NCI-H2171 treated with DMSO at 0.1 percent for 48 hours (cell line): ENCODE data around the gene ARMC10.
A peak's percentile ranks its signal among the peaks of the same experiment; 100 is the strongest.
"Not testable (repeated sequence)": the region's sequence is repeated elsewhere in the genome, so short reads cannot be mapped to it uniquely, and the experiment has no call there.

Experiments
- DNase-seq: peaks from one replicate; lab custom pipeline; 2025; lab: John Stamatoyannopoulos, UW

The ARMC10 gene

DNA sequence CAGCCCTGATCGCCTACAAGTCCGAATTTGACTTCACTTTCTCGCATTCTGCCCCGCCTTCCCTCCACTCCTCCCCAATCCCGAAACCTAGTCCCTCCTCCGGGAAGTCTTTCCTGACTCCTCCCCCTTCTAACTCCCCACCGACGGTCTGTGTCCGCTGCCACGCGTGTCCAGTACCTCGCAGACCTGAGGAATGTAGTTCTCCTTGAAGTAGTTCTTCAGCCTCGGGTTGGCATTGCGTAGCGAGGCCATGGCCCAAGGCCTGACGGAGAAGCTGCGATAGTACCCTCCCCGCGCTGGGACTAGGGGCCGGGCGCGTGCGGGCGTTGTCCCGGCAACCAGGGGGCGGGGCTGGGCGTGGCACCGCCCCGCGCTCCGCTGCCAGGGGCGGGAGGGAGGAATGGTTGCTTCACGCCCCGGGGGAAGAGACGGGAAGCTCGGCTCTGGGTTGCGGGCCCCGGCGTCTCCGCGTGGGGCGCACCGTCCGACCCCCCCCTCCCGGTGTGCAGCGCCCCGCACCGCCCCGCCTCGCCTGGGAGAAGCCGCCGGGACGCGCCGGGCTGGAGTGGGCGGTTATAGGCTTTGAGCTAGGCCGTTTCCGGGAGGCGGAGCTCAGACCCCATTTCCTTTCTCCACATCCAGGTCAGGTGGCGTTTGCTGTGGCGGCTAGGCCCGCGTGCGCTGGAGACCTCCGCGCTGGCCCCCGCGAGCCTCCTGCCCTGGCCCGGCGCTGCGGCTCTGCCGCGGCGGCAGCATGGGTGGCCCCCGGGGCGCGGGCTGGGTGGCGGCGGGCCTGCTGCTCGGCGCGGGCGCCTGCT, at the start of gene ARMC10, which contains the start of gene FBXL13:
TSS of gene ARMC10 (plus strand) at position 622 of the 818 bp plus-strand sequence. CDS start at position 755, 133 bp downstream.
TSS of gene FBXL13 (minus strand) at position 278 of the 818 bp plus-strand sequence.
- peak; percentile 94 for DNase-seq

DNA sequence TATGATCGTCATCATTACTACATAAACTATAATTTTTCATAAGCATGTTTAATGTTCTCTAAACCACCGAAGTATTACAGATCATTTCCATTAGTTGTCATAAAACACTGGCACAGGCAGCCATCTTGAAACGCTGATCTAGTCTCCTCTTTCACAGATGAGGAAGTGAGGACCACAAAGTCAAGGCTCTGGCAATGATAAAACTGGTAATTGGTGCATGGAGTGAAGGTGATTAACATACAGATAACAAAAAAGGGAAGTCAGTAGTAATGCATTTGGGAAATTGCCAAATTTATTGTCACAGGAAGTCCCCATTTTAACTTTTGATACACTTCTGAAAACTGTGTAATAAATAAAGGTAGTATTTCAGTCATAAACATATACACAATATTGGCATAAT, 49.6 kb upstream of the ARMC10 start:
- no peak for DNase-seq

DNA sequence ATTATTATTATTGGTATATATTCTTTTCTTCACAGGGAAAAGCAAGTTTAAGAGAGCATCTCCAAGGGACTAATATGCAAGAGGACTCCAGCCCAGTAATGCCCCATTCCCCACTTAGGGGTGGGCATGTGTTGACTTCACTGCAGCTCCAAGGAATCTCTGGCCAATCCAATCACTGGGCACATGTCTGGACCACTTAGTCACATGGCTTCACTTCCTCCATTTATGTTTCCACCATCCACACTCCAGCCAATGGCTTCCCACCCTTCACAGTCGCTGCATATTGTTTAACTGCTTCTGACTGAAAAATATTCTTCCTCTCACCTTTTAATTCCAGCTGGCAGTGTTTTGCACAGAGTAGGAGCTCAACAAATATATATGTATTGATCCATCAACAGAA, 43.9 kb upstream of the ARMC10 start:
- DNase-seq = no peak

DNA sequence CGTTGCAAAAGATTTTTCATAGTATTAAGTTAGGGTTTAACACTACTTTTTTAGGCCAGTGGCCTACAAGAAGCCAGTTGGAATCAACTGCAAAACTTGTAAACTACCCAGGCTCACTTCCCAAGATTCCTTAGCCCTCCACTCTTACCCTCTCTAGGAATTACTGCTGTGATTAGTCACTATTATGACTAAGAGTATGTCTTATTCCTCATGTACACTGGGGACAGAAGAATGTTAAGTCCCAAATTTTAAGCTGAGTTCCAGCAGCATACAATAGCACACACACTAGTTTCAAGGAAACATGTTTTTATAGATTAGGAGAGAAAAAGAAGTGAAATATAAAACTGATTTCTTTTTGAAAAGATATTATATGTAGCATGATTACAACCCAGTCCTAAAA, 43.2 kb upstream of the ARMC10 start:
- no peak for DNase-seq

DNA sequence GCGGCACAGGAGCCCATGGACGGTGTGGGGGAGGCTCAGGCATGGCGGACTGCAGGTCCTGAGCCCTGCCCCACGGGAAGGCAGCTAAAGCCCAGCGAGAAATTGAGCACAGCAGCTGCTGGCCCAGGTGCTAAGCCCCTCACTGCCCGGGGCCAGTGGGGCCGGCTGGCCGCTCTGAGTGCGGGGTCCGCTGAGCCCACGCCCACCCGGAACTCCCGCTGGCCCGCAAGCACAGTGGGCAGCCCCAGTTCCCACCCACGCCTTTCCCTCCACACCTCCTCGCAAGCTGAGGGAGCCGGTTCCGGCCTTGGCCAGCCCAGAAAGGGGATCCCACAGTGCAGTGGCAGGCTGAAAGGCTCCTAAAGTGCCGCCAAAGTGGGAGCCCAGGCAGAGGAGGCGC, 40.6 kb upstream of the ARMC10 start:
- DNase-seq = not testable (repeated sequence)

DNA sequence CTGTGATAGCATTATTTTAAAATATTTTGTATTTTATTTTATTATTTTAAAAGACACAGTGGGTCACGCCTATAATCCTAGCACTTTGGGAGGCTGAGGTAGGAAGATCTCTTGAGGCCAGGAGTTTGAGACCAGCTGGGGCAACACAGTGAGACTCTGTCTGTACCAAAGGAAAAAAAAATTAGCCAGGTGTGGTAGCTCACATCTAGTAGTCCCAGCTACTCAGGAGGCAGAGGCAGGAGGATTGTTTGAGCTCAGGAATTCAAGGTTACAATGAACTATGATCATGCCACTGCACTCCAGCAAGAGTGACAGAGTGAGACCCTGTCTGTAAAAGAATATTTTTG, 37.5 kb upstream of the ARMC10 start:
- DNase-seq = no peak

DNA sequence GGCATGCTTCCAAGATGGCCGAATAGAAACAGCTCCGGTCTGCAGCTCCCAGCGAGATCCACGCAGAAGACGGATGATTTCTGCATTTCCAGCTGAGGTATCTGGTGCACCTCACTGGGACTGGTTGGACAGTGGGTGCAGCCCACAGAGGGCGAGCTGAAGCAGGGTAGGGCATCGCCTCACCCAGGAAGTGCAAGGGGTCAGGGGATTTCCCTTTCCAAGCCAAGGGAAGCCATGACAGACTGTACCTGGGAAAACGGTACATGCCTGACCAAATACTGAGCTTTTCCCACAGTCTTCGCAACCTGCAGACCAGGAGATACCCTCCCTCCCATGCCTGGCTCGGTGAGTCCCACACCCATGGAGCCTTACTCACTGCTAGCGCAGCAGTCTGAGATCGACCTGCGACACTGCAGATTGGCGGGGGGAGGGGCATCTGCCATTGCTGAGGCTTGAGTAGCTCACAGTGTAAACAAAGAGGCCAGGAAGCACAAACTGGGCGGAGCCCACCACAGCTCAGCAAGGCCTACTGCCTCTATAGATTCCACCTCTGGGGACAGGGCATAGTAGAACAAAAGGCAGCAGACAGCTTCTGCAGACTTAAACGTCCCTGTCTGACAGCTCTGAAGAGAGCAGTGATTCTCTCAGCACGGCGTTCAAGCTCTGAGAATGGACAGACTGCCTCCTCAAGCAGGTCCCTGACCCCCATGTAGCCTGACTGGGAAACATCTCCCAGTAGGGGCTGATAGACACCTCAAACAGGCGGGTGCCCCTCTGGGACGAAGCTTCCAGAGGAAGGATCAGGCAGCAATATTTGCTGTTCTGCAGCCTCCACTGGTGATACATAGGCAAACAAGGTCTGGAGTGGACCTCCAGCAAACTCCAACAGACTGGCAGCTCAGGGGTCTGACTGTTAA, 36.9 kb upstream of the ARMC10 start:
- DNase-seq = not testable (repeated sequence)

DNA sequence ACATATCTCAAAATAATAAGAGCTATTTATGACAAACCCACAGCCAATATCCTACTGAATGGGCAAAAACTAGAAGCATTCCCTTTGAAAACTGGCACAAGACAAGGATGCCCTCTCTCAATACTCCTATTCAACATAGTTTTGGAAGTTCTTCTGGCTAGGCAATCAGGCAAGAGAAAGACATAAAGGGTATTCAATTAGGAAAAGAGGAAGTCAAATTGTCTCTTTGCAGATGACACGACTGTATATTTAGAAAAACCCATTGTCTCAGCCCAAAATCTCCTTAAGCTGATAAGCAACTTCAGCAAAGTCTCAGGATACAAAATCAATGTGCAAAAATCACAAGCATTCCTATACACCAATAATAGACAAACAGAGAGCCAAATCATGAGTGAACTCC, 33.1 kb upstream of the ARMC10 start:
- DNase-seq = not testable (repeated sequence)

DNA sequence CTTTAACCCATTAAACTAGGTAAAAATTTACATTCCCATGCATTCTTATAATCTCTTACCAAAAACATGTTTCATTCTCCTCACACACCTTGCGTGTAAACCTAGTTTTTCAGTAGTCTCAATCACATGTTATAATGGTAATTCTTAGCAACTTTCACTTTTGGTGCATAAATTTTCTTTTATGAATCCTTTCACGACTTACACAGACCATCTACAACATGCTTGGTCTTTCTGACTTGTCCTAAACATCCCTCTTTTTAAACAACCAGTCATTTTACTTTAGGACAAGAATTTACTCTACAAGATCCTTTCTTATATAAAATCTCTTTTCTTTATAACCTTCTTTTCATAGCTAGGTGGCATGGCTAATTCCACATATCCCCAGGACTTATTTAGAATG, 26.1 kb upstream of the ARMC10 start:
- DNase-seq = no peak

DNA sequence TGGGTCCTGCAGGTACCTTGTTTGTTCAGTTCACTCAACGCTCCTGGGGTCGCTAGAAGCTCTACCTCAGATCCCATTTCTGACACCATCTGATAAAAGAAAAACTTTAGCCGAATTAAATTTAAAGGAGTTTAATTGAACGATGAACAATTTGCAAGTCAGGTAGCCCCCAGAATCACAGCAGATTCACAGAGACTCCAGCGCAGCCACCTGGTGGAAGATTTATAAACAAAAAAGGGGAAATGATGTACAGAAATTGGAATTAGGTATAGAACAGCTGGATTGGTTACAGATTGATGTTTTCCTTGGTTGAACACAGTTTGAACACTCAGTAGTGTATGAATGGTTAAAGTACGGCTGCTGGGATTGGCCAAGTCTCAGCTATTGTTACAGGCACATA, 23.4 kb upstream of the ARMC10 start:
- no peak for DNase-seq

DNA sequence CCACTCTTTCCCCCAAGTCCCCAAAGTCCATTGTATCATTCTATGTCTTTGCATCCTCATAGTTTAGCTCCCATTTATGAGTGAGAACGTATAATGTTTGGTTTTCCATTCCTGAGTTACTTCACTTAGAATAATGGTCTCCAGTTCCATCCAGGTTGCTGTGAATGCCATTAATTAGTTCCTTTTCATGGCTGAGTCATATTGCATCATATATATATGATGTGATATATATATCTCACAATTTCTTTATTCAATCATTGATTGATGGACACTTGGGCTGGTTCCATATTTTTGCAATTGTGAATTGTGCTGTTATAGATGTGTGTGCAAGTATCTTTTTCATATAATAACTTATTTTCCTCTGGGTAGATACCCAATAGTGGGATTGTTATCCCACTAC, 18.9 kb upstream of the ARMC10 start:
- DNase-seq = not testable (repeated sequence)

DNA sequence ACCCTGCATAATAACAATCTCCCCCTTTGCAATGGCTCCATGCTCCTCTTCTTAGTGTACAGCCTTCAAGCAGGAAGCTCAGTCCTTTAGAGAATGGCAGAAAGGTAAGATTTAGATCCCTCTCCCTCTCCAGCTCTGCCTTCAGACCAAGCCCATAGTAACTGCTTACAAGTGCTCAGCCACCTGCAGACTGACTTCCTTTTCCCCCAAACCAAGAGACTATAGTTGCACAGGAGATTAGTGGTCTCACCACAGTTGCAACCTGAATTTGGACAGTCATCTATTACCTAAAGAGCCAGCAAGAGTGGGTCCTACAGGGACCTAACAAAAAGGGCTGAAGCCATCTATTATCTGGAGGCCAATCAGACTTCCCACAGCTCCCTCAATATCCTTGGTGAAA, 16.8 kb upstream of the ARMC10 start:
- no peak for DNase-seq

DNA sequence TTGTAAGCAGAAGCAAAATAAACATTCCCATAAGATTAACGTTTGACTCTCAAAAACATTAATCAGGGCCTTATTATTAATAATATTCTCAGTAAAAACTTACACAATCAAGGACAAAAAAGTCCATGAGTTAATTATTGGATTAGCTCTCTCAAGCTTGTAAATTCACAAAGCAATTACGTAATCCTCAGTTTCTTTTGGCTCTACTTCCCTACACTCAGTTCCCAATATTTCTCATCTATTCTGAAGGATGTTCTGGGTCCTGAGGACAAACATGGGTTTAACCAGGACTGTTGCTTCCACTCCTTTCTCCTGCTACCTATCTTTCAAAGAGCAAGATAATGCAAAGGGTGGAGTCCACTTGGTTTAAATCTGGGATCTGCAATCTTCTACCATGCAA, 15.5 kb upstream of the ARMC10 start:
- no peak for DNase-seq

DNA sequence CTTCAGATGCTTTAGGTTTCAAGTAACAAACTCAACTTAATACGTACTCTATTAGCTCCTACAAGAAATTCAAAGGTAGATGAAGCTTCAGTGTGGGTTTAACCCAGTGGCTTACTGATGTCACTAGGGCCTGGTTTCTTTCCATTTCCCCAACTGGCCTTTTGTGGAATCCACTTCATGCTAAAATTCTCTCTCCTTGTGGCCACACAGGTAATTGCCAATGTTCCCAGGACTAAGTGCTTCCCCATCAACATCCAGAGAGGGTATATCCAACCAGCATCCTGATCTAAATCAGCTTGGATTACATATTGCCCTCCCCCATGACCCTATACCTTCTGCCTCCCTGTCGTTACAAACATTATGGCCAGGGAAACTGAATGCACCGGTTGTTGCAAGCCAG, 11.0 kb upstream of the ARMC10 start:
- DNase-seq = no peak

DNA sequence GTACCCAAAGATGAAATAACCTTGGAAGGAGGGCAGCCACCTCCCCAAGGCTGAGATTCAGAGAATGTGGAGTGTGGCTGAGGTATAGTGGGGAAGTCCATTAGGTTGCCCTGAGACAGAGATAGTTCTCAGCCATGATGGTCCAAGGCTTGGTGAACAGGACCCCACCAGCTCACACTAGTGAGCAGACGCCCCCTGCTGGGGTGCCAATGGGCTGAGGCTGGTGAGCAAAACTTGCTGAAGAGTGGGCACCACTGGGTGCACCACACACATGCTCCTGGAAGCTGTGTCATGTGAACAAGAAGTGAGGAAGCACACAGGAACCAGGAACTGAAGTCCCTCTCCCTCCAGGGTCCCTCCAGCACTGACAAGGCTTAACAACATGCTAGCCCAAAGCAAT, 9.3 kb upstream of the ARMC10 start:
- no peak for DNase-seq

DNA sequence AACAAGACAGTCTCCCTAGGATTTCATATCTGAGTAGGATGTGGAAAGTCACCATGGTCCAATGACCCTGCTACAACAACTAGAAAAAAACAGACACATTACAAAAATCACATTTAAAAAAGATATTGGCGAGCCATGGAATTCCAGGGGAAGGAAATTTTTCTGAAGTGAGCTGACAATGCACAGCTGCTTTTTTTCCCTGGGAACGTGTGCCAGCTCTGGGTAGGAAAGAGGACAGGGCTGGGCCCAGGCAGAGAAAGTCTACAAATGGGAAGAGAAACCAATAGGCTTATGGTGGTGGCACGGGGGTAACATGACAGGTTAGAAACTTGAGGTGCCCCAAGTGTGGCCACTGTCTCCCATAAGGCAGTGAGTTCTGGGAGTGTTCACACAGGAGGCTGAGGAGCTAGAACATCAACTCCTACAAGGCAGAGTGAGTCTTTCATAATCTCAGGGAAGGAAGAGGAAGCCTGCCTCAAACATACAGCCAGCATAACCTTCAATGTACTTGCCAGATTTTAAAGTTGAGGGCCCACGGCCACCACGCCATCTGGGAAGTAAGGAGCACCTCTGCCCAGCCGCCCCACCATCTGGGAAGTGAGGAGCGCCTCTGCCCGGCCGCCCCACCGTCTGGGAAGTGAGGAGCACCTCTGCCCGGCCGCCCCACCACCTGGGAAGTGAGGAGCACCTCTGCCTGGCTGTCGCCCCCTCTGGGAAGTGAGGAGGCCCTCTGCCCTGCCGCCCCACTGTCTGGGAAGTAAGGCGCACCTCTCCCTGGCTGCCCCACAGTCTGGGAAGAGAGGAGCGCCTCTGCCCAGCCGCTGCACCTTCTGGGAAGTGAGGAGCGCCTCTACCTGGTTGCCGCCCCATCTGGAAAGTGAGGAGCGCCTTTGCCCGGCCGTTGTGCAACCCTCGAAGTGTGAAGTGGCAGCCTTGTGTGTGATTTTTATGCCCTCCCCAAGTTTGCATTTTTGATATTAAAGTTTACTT, 6.2 kb upstream of the ARMC10 start:
- DNase-seq = no peak

DNA sequence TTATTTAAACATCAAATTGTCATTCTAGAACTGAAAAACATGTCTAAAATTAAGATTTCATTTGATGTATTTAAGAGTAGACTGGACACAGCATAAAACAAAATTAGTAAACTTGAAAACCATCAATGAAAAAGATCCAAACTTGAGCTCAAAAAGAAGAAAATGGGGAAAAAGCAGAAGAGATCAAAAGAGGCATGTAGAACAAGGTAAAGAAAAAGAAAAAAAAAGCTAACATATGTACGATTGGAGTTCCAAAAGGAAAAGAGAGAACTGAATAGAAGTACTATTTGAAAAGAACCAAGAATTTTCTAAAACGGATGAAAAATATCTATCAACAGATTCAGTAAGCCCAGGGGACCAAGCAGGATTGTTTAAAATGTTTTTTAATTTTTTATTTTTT, 3.9 kb upstream of the ARMC10 start:
- DNase-seq = no peak

DNA sequence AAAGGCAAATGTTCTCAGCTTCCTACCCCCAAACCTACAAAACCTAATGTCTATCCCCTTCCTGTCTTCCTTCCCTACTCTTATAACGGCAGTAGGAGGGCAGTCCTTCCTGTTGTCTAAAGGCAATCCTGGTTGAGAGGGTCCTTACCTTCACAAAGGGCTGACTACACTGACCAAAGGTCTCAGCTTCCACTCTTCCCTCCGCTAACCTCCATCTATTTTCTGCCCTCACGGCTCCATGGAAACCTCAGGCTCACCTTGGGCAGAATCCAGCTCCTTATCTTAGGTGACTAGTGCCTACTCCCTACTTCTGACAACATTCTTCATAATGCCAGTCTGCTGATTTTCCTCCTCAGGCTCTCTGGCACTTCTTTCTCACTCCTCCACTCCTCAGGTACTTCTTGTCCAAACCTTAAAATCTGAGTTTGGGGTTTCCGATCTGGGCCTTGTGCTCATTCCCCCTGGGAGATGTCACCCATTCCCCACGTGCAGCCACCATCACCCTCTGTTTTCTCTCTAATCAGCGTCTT, 886 bp upstream of the ARMC10 start:
- no peak for DNase-seq

DNA sequence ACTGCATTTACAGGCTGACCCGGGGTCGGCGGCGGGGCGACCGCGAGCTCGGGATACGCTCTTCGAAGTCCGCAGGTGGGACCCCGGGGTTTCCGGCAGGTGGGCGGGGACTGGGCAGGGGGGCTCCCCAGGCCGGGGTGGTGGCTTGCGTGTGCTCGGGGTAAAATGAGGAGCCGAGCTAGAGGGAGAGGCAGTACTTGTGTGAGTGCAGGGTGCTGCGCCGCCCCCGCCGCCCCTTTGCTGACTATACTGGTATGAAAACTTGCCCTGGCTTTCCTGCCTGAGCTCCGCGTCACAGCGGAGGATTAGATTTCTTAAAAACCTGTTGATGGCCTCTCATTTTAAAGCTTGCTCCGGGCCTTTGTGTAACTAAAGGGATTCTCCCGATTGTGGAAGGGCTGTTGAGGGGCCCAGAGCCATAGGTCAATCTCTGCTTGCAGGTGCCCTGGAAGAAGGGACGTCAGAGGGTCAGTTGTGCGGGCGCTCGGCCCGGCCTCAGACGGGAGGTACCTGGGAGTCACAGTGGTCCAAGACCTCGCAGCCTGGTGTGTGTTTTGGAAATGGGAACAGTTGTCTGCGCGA, 488 bp downstream of the ARMC10 start:
- peak; percentile 73 for DNase-seq

DNA sequence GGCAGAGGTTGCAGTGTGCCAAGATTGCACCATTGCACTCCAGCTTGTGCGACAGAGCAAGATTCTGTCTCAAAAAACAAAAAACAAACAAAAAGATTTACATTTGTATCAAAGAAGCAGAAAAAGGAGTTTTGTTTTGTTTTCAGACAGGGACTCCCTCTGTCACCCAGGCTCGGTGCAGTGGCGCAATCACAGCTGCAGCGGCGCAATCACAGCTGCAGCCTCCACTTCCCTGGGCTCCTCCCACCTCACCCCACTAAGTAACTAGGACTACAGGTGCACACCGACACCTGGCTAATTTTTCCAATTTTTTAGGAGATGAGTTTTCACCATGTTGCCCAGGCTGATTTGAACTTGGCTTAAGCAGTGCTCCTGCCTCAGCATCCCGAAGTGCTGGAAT, 1.8 kb downstream of the ARMC10 start:
- DNase-seq = no peak

DNA sequence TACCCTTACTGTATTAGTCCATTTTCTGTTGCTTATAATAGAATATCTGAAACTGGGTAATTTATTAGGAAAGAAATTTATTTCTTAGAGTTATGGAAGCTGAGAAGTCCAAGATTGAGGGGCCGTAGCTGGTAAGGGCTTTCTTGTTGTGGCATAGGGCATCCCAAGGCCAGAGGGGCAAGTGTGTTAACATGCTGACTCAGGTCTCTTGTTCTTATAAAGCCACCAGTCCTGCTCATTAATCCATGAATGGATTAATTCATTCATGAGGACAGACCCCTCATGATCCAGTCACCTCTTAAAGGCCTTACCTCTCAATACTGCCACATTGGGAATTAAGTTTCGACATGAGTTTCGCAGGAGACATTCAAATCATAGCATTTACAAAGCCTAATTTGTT, 2.4 kb downstream of the ARMC10 start:
- no peak for DNase-seq
